B cell (primary cell): ENCODE data around the gene ARID3C. TPM values are rescaled to one million over a fixed set of nuclear protein-coding genes. Genes with fewer than 3 reads are reported as not detected.

Source experiments
- ATAC-seq: fragments of 200-7000 bp; cut with Tn5 transposase; one replicate; pipeline ENCODE4 v1.10.0; 2021; ENCODE audit warnings: low read depth, mild to moderate bottlenecking, moderate number of reproducible peaks, moderate library complexity
- CTCF ChIA-PET: fragments of 350-600 bp; sonication (Branson Sonifier 250); formaldehyde crosslinking; loops from one replicate; lab custom pipeline; 2021; ENCODE audit warnings: antibody characterized with exemption, inconsistent platforms; lab: Charles Lee
- POLR2A ChIA-PET: fragments of 350-600 bp; sonication (Branson Sonifier 250); formaldehyde crosslinking; loops from one replicate; lab custom pipeline; 2021; ENCODE audit warnings: antibody characterized with exemption; lab: Charles Lee
- DNase-seq: peaks from one replicate; pipeline ENCODE4 v3.0.0; 2013
- H2AFZ ChIP-seq: 2 replicates; pipeline ENCODE4 v1.6.1; 2012; ENCODE audit warnings: mild to moderate bottlenecking, low read depth, low read length; ENCODE audit not compliant: insufficient read depth, poor library complexity, severe bottlenecking
- H3K27ac ChIP-seq, 2 donors: 1 replicate in 1 of 2; 2 replicates in 1 of 2; pipeline ENCODE4 v1.5.1; 2012 to 2013; ENCODE audit warnings: low read length in 2 of 2, mild to moderate bottlenecking in 2 of 2, moderate library complexity in 1 of 2
- H3K27me3 ChIP-seq, 4 experiments: fragments of 200-600 bp in 1 of 4; sonication (generic) in 1 of 4; replicated peaks in 1 of 4; 1 replicate in 2 of 4; 2 replicates in 2 of 4; pipeline versions ENCODE4 v1.6.1 to v1.7.0; 2013 to 2016; ENCODE audit warnings: low read length in 3 of 4, mild to moderate bottlenecking in 2 of 4, mixed read lengths in 1 of 4, moderate library complexity in 1 of 4; ENCODE audit not compliant: insufficient read depth in 4 of 4, control insufficient read depth in 3 of 4; ENCODE audit errors: control extremely low read depth in 1 of 4
- H3K36me3 ChIP-seq, 2 experiments: replicated peaks in 1 of 2; 1 replicate in 1 of 2; 2 replicates in 1 of 2; pipeline versions ENCODE4 v1.6.1 to v1.7.1; 2013; ENCODE audit warnings: low read length in 1 of 2; ENCODE audit not compliant: insufficient read depth in 2 of 2, control insufficient read depth in 1 of 2; ENCODE audit errors: control extremely low read depth in 1 of 2, extremely low read depth in 1 of 2
- H3K4me1 ChIP-seq, 2 donors: fragments of 200-600 bp in 1 of 2; sonication (generic) in 1 of 2; 1 replicate in 1 of 2; 2 replicates in 1 of 2; pipeline versions ENCODE4 v1.5.1 to v1.6.1; 2013 to 2017; ENCODE audit warnings: low read length in 2 of 2; ENCODE audit not compliant: control insufficient read depth in 2 of 2, insufficient read depth in 2 of 2
- H3K4me2 ChIP-seq: replicated peaks from 2 replicates; pipeline ENCODE3; 2012; ENCODE audit warnings: mild to moderate bottlenecking, low read depth, low read length; ENCODE audit not compliant: poor library complexity, severe bottlenecking
- H3K4me3 ChIP-seq, 5 experiments: fragments of 200-600 bp in 1 of 5; sonication (generic) in 1 of 5; 1 replicate in 3 of 5; 2 replicates in 2 of 5; pipeline versions ENCODE4 v1.5.1 to v1.7.0; 2011 to 2016; ENCODE audit warnings: low read length in 4 of 5, mild to moderate bottlenecking in 4 of 5, low read depth in 2 of 5, control low read depth in 1 of 5, moderate library complexity in 1 of 5; ENCODE audit not compliant: insufficient read depth in 1 of 5; ENCODE audit errors: control extremely low read depth in 1 of 5, extremely low read depth in 1 of 5
- H3K79me2 ChIP-seq: fragments of 200-600 bp; sonication (generic); one replicate; pipeline ENCODE4 v1.6.0; 2016; ENCODE audit warnings: low read length; ENCODE audit not compliant: control insufficient read depth, insufficient read depth
- H3K9ac ChIP-seq: fragments of 200-600 bp; sonication (generic); 2 replicates; pipeline ENCODE4 v1.6.1; 2017; ENCODE audit warnings: mild to moderate bottlenecking, low read length, moderate library complexity
- H3K9me3 ChIP-seq, 3 donors: one replicate each; pipeline versions ENCODE4 v1.6.1 to v1.7.1; 2013; ENCODE audit warnings: low read length in 2 of 3; ENCODE audit not compliant: control insufficient read depth in 2 of 3, insufficient read depth in 1 of 3; ENCODE audit errors: control extremely low read depth in 1 of 3
- H4K20me1 ChIP-seq: 2 replicates; pipeline ENCODE4 v1.6.0; 2012; ENCODE audit warnings: mild to moderate bottlenecking, low read length; ENCODE audit not compliant: insufficient read depth, control insufficient read depth, poor library complexity, severe bottlenecking
- H3K27ac Mint-ChIP-seq: one replicate; pipeline ENCODE4 v1.8.0; 2021; ENCODE audit warnings: mixed read lengths
- H3K27me3 Mint-ChIP-seq: one replicate; pipeline ENCODE4 v1.8.0; 2021; ENCODE audit warnings: mixed read lengths
- H3K4me1 Mint-ChIP-seq: one replicate; pipeline ENCODE4 v1.8.0; 2021; ENCODE audit warnings: mixed read lengths
- H3K4me3 Mint-ChIP-seq: one replicate; pipeline ENCODE4 v1.8.0; 2021; ENCODE audit warnings: mixed read lengths
- H3K9me3 Mint-ChIP-seq: one replicate; pipeline ENCODE4 v1.8.0; 2022; ENCODE audit warnings: mixed read lengths; ENCODE audit not compliant: insufficient read depth
- EZH2 ChIP-seq: IDR thresholded peaks from 2 replicates; pipeline ENCODE4 v1.6.1; 2012; ENCODE audit warnings: borderline replicate concordance, low read depth, mild to moderate bottlenecking, moderate library complexity, low read length; ENCODE audit not compliant: insufficient read depth, poor library complexity, severe bottlenecking
- WGBS: methylation state at CpG from one replicate; pipeline ENCODE4 v1.1.5; 2013; ENCODE audit warnings: missing lambda C conversion rate; ENCODE audit not compliant: insufficient coverage; 5-methylcytosine and 5-hydroxymethylcytosine counted together
- intact Hi-C: fragments of 100-400 bp; cut with micrococcal nuclease; formaldehyde crosslinking; loops from one replicate; pipeline ENCODE4 v1.10.0; 2022
- polyA plus RNA-seq: library from polyadenylated mRNA; depleted of rRNA; stranded (reverse); fragments of >200 nt; gene quantifications from 2 replicates; pipeline ENCODE4 v1.2.3, GENCODE V29; 2012
- total RNA-seq, 2 donors: library from RNA; stranded (reverse); fragments of 120-200 nt in 1 of 2; gene quantifications; 1 replicate in 1 of 2; 2 replicates in 1 of 2; pipeline versions ENCODE4 v1.2.3 to v1.2.4, GENCODE V29; 2013 to 2022
- TF ChIP-seq, protein P1 (sequence below): fragments of 200-600 bp; IDR thresholded peaks from one replicate; pipeline ENCODE4 v1.8.0; 2022; ENCODE audit warnings: antibody characterized with exemption, mild to moderate bottlenecking

The ARID3C gene
- total and polyA plus RNA-seq, 2 donors (not counting 1 experiment from before 2014, with no cell fraction given) = not detected

DNA sequence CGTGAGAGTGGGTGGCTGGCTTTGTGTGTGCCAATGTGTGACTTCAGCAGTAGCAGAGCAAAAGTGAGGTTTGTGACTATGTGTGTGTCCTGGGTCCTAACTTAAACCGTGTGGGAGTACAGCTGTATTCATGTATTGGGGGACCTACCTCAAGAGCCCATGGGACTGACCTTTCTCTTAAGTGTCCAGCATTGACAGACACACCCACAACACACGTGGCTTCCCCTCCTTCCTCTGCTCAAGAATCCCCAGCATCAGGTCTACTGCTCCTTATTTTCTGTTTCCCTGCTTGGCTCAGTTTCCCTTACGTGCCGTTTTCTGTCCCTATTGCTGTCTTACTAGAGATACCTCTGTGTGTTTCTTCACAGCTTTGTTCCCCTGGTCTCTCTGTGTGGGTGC is 23.7 kb upstream of the ARID3C start:
- TF ChIP-seq, protein P1, sequence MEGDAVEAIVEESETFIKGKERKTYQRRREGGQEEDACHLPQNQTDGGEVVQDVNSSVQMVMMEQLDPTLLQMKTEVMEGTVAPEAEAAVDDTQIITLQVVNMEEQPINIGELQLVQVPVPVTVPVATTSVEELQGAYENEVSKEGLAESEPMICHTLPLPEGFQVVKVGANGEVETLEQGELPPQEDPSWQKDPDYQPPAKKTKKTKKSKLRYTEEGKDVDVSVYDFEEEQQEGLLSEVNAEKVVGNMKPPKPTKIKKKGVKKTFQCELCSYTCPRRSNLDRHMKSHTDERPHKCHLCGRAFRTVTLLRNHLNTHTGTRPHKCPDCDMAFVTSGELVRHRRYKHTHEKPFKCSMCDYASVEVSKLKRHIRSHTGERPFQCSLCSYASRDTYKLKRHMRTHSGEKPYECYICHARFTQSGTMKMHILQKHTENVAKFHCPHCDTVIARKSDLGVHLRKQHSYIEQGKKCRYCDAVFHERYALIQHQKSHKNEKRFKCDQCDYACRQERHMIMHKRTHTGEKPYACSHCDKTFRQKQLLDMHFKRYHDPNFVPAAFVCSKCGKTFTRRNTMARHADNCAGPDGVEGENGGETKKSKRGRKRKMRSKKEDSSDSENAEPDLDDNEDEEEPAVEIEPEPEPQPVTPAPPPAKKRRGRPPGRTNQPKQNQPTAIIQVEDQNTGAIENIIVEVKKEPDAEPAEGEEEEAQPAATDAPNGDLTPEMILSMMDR = no peak
- no peak for TF ChIP-seq EZH2
- H3K9me3 ChIP-seq = no peaks in the 10 kb centered on the region
- peaks cover 9% of the 10 kb centered on the region for H3K79me2 ChIP-seq
- ATAC-seq (no peak), DNase-seq (no peak)
- H2AFZ ChIP-seq = no peak overlapping the region
- CTCF ChIA-PET = no interaction called here
- Mint-ChIP-seq H3K27ac (no peak overlapping the region), H3K4me1 (peaks cover 24% of the 10 kb centered on the region), H3K9me3 (no peaks in the 10 kb centered on the region), H3K4me3 (no peak overlapping the region), H3K27me3 (peaks cover 3% of the 10 kb centered on the region)
- H3K4me1 ChIP-seq = peaks cover 3 to 6% of the 10 kb centered on the region in 2 donors
- H3K9ac ChIP-seq = no peak overlapping the region
- H3K4me2 ChIP-seq = no peak overlapping the region
- H3K4me3 ChIP-seq = no peak overlapping the region
- peaks cover 0 to 18% of the 10 kb centered on the region in 2 experiments for H3K36me3 ChIP-seq
- POLR2A ChIA-PET = interaction anchor here (0.6 kb wide), 1 partner anchor 37 kb away, joined by 3 read pairs; no protein-coding TSS in a partner anchor
- intact Hi-C loops = no loop called here
- no peaks in the 10 kb centered on the region for H3K27me3 ChIP-seq
- WGBS = 74% methylated on average over 4 of the region's 5 CpGs
- H3K27ac ChIP-seq = no peak overlapping the region
- peaks cover 7% of the 10 kb centered on the region for H4K20me1 ChIP-seq

DNA sequence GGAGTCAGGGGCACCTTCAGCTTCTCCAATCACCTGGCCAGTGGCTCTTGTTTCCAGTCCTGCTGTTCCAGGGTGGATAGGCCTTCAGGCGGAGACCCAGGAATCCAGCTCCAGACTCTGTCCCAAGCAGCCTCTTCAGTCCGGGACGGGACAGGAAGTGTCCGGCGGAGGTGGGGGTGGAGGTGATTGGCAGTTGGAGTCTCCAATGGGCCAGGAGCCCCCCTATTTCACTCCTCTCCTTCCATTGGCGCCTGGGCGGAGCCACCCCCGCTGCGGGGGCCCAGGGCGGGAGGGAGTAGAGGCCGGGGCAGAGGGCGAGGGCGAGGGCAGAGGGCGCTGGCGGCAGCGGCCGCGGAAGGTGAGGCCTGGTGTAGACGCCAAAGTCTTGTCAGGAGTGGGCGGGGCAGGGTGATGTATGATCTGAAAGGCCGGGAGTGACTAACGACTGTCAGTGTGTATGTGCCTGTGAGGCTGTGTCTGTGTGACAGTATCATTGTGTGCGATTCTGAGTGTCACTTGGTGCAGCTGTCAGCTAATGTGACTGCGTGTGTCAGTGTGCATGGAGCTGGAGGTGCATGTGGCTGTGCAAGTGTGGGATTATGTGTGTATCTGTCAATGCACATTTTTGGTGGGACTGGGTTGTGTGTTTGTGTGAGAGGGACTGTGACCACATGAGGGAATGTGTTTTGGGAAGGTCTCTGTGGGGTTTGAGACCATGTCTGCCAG is 23.2 kb upstream of the ARID3C start, which contains the start of gene IL11RA:
TSS of gene IL11RA (plus strand) at position 310 of the 726 bp plus-strand sequence. CDS start 3,033 bp downstream, outside the sequence.
- Histone ChIP-seq H3K27me3 (no peaks in the 10 kb centered on the region), H3K4me1 (peaks cover 8 to 12% of the 10 kb centered on the region in 2 donors), H3K4me3 (no peak within 1 kb of the TSS), H4K20me1 (peaks cover 12% of the 10 kb centered on the region), H3K36me3 (peaks cover 0 to 18% of the 10 kb centered on the region in 2 experiments), H3K9me3 (no peaks in the 10 kb centered on the region), H3K27ac (no peak within 1 kb of the TSS), H3K79me2 (peaks cover 15% of the 10 kb centered on the region), H2AFZ (no peak within 1 kb of the TSS), H3K4me2 (no peak within 1 kb of the TSS), H3K9ac (no peak within 1 kb of the TSS)
- peak within 1 kb of the TSS; percentile 3 for H3K27ac Mint-ChIP-seq
- intact Hi-C loops = no loop called here
- ChIA-PET POLR2A (interaction anchor here (0.6 kb wide), 1 partner anchor 37 kb away, joined by 3 read pairs; no protein-coding TSS in a partner anchor), CTCF (no interaction called here)
- H3K27me3 Mint-ChIP-seq = peaks cover 3% of the 10 kb centered on the region
- TF ChIP-seq, protein P1 = no peak
- TF ChIP-seq EZH2 = no peak
- ATAC-seq (peak; percentile 28), DNase-seq (no peak)
- 53% methylated on average over 18 of the region's 24 CpGs for WGBS
- peaks cover 30% of the 10 kb centered on the region for H3K4me1 Mint-ChIP-seq
- no peaks in the 10 kb centered on the region for H3K9me3 Mint-ChIP-seq
- peak within 1 kb of the TSS; percentile 20 for H3K4me3 Mint-ChIP-seq
